ENCODE data around the gene RHBG.

GRCh38 chr1:156394082-156394481, 25.1 kb downstream of the RHBG start:
- TF ChIP-seq CTCF (IDR thresholded peaks at IDR 0.05) (no peak), POLR2A (IDR thresholded peaks at IDR 0.05) (no peak)
